ENCODE measurements around the gene MIGA1.

DNA sequence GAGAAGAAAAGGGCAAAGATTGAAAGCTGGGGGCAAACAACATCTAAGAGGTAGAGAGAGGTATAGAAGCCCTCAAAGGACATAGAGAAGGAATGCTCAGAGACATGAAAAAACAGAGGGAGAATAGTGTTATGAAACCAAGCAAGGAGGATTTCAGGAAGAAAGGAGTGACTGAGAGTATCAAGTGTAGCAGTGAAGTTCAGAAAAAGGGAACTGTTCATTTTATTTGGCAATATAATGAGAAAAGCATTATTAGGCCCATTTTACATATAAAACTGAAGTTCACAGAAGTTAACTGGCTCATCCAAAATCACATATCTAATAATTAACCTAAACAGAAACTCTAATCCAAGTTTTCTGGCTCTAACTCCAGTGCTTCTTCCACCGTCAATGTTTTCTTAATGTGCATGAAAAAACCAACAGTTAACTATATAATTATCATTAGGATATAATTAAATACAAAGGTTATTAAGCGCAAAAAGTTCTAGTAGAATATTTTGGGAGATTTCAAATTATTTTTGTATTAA is 126.6 kb downstream of the MIGA1 start:
- TF ChIP-seq, protein P1, sequence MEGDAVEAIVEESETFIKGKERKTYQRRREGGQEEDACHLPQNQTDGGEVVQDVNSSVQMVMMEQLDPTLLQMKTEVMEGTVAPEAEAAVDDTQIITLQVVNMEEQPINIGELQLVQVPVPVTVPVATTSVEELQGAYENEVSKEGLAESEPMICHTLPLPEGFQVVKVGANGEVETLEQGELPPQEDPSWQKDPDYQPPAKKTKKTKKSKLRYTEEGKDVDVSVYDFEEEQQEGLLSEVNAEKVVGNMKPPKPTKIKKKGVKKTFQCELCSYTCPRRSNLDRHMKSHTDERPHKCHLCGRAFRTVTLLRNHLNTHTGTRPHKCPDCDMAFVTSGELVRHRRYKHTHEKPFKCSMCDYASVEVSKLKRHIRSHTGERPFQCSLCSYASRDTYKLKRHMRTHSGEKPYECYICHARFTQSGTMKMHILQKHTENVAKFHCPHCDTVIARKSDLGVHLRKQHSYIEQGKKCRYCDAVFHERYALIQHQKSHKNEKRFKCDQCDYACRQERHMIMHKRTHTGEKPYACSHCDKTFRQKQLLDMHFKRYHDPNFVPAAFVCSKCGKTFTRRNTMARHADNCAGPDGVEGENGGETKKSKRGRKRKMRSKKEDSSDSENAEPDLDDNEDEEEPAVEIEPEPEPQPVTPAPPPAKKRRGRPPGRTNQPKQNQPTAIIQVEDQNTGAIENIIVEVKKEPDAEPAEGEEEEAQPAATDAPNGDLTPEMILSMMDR (conservative IDR thresholded peaks at IDR 0.05; ENCODE audit: low read depth, low read length), result no peak
- TF ChIP-seq BHLHE40 (IDR thresholded peaks at IDR 0.05; ENCODE audit: low read depth, low read length) (no peak), POLR2A (IDR thresholded peaks at IDR 0.05; ENCODE audit: low read depth, low read length) (no peak), RCOR1 (IDR thresholded peaks at IDR 0.05; ENCODE audit: insufficient replicate concordance, low read length) (no peak), MAFK (IDR thresholded peaks at IDR 0.05; ENCODE audit: low read depth, low read length) (no peak)
- TF ChIP-seq, protein P2, sequence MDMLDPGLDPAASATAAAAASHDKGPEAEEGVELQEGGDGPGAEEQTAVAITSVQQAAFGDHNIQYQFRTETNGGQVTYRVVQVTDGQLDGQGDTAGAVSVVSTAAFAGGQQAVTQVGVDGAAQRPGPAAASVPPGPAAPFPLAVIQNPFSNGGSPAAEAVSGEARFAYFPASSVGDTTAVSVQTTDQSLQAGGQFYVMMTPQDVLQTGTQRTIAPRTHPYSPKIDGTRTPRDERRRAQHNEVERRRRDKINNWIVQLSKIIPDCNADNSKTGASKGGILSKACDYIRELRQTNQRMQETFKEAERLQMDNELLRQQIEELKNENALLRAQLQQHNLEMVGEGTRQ (IDR thresholded peaks at IDR 0.05; ENCODE audit: low read depth, low read length), result no peak

Measured in IMR-90 (cell line).